Caco-2 (cell line): Measurements from ENCODE around the gene OR51Q1. TPM values are rescaled to one million over a fixed set of nuclear protein-coding genes. Genes with fewer than 3 reads are reported as not detected.

Experiments
- BruUV-seq: library from RNA; stranded (reverse); fragments of 400-500 nt; replicated peaks from 2 replicates; lab custom pipeline; 2021; lab: Mats Ljungman, UMichigan
- CTCF ChIA-PET: fragments of 300-600 bp; sonication (Branson Sonifier 250); formaldehyde crosslinking; loops from one replicate; lab custom pipeline; 2022; ENCODE audit warnings: antibody characterized with exemption; lab: Charles Lee
- POLR2A ChIA-PET: fragments of 300-600 bp; sonication (Branson Sonifier 250); formaldehyde crosslinking; loops from one replicate; lab custom pipeline; 2022; ENCODE audit warnings: antibody characterized with exemption; lab: Charles Lee
- DNase-seq, 2 experiments: peaks; one replicate each; pipeline versions ENCODE4 v3.0.0 to v3.0.0-alpha.2; 2020 to 2022
- H3K27me3 ChIP-seq: replicated peaks from 2 replicates; pipeline ENCODE4 v1.6.0; 2011; ENCODE audit warnings: low read length; ENCODE audit not compliant: control insufficient read depth, insufficient read depth
- H3K36me3 ChIP-seq: 2 replicates; pipeline ENCODE4 v1.5.1; 2011; ENCODE audit warnings: low read length; ENCODE audit not compliant: control insufficient read depth, insufficient read depth
- H3K4me1 ChIP-seq: fragments of 250-450 bp; sonication (Bioruptor Pico); 2 replicates; pipeline ENCODE4 v1.5.1; 2020; ENCODE audit warnings: mild to moderate bottlenecking
- H3K4me3 ChIP-seq: 2 replicates; pipeline ENCODE4 v1.5.1; 2011; ENCODE audit warnings: low read depth, mild to moderate bottlenecking, control low read depth, low read length
- H3K9me3 ChIP-seq: fragments of 250-450 bp; sonication (Bioruptor Pico); 2 replicates; pipeline ENCODE4 v1.5.1; 2020; ENCODE audit warnings: mild to moderate bottlenecking, moderate library complexity
- H3K27ac Mint-ChIP-seq: one replicate; pipeline ENCODE4 v1.8.0; 2022; ENCODE audit warnings: mixed read lengths; ENCODE audit not compliant: unreplicated experiment
- H3K27me3 Mint-ChIP-seq: one replicate; pipeline ENCODE4 v1.8.0; 2022; ENCODE audit warnings: mixed read lengths; ENCODE audit not compliant: insufficient read depth, unreplicated experiment
- H3K36me3 Mint-ChIP-seq: one replicate; pipeline ENCODE4 v1.8.0; 2022; ENCODE audit warnings: mild to moderate bottlenecking, mixed read lengths; ENCODE audit not compliant: insufficient read depth, unreplicated experiment
- H3K4me1 Mint-ChIP-seq: one replicate; pipeline ENCODE4 v1.8.0; 2022; ENCODE audit warnings: low read depth, mixed read lengths; ENCODE audit not compliant: unreplicated experiment
- H3K4me3 Mint-ChIP-seq: one replicate; pipeline ENCODE4 v1.8.0; 2022; ENCODE audit warnings: mild to moderate bottlenecking, moderate library complexity, mixed read lengths; ENCODE audit not compliant: unreplicated experiment
- H3K9me3 Mint-ChIP-seq: one replicate; pipeline ENCODE4 v1.8.0; 2022; ENCODE audit warnings: mixed read lengths; ENCODE audit not compliant: unreplicated experiment
- intact Hi-C: fragments of 100-400 bp; cut with micrococcal nuclease; formaldehyde crosslinking; loops from one replicate; pipeline ENCODE4 v1.10.0; 2022; ENCODE audit not compliant: unreplicated experiment
- total RNA-seq: library from RNA; stranded (reverse); gene quantifications from 2 replicates; pipeline ENCODE4 v1.2.3, GENCODE V29; 2022
- TF ChIP-seq, protein P1 (sequence below), 2 experiments: fragments of 200-600 bp in 1 of 2; IDR thresholded peaks; 1 replicate in 1 of 2; 2 replicates in 1 of 2; pipeline versions ENCODE4 v1.5.1 to v1.8.0; 2011 to 2022; ENCODE audit warnings: antibody characterized with exemption in 1 of 2, control low read depth in 1 of 2, inconsistent platforms in 1 of 2, low read depth in 1 of 2, low read length in 1 of 2, mild to moderate bottlenecking in 1 of 2, moderate library complexity in 1 of 2; ENCODE audit not compliant: insufficient read depth in 1 of 2, severe bottlenecking in 1 of 2, unreplicated experiment in 1 of 2

OR51Q1 gene
- total RNA-seq, 1 experiment from 2014 or later = not detected

DNA sequence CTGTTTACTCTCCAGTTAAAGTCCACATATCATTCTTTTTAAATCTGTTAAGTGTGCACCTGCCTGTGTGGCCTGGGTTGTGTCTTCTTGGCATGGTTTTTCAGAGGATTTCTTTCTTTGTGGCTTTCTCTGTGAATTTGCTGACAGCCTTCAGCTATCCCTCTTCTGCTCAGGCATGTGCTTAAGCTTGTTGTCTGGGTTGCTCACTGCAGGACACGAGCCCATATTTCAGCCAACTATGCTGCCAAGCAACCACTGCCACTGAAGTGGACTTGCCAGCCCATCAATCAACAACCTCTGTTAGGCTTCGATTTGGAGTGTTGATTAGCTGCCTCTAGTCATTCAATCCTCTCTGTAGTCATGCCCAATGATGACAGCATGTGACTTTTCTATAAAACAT is 45.6 kb downstream of the OR51Q1 start:
- Mint-ChIP-seq H3K27me3 (peaks cover 14% of the 10 kb centered on the region), H3K27ac (no peak overlapping the region), H3K36me3 (no peaks in the 10 kb centered on the region), H3K4me3 (no peak overlapping the region), H3K9me3 (no peaks in the 10 kb centered on the region), H3K4me1 (no peaks in the 10 kb centered on the region)
- Histone ChIP-seq H3K4me3 (no peak overlapping the region), H3K36me3 (no peaks in the 10 kb centered on the region), H3K27me3 (no peaks in the 10 kb centered on the region), H3K9me3 (no peaks in the 10 kb centered on the region), H3K4me1 (no peaks in the 10 kb centered on the region)
- ChIA-PET CTCF (no interaction called here), POLR2A (no interaction called here)
- no peak for DNase-seq
- intact Hi-C loops = no loop called here
- TF ChIP-seq, protein P1, sequence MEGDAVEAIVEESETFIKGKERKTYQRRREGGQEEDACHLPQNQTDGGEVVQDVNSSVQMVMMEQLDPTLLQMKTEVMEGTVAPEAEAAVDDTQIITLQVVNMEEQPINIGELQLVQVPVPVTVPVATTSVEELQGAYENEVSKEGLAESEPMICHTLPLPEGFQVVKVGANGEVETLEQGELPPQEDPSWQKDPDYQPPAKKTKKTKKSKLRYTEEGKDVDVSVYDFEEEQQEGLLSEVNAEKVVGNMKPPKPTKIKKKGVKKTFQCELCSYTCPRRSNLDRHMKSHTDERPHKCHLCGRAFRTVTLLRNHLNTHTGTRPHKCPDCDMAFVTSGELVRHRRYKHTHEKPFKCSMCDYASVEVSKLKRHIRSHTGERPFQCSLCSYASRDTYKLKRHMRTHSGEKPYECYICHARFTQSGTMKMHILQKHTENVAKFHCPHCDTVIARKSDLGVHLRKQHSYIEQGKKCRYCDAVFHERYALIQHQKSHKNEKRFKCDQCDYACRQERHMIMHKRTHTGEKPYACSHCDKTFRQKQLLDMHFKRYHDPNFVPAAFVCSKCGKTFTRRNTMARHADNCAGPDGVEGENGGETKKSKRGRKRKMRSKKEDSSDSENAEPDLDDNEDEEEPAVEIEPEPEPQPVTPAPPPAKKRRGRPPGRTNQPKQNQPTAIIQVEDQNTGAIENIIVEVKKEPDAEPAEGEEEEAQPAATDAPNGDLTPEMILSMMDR (IDR thresholded peaks at IDR 0.05; ENCODE audit: insufficient read depth in 1 of 2, low read depth in 1 of 2, low read length in 1 of 2, severe bottlenecking in 1 of 2, unreplicated experiment in 1 of 2) = no peak
- no TSS peak for BruUV-seq

Other genes starting within 250 kb of the OR51Q1 start
- gene OR51V1, start 221.4 kb upstream of the OR51Q1 start, total RNA-seq = not detected in 2 replicates
- not detected in 2 replicates for gene HBB, start 195.0 kb upstream of the OR51Q1 start, total RNA-seq
- not detected in 2 replicates for gene HBD, start 187.6 kb upstream of the OR51Q1 start, total RNA-seq
- not detected in 2 replicates for gene HBG1, start 172.3 kb upstream of the OR51Q1 start, total RNA-seq
- not detected in 2 replicates for gene HBG2, start 167.3 kb upstream of the OR51Q1 start, total RNA-seq
- not detected in 2 replicates for gene HBE1, start 152.2 kb upstream of the OR51Q1 start, total RNA-seq
- not detected in 2 replicates for gene OR51B4, start 120.2 kb upstream of the OR51Q1 start, total RNA-seq
- gene OR51B2, start 97.8 kb upstream of the OR51Q1 start, total RNA-seq = not detected in 2 replicates
- not detected in 2 replicates for gene OR51B5, start 78.6 kb upstream of the OR51Q1 start, total RNA-seq
- not detected in 2 replicates for gene OR51B6, start 70.6 kb upstream of the OR51Q1 start, total RNA-seq
- not detected in 2 replicates for gene OR51M1, start 38.3 kb upstream of the OR51Q1 start, total RNA-seq
- gene OR51I1, start 19.4 kb downstream of the OR51Q1 start, total RNA-seq = not detected in 2 replicates
- gene OR51I2, start 27.2 kb downstream of the OR51Q1 start, total RNA-seq = not detected in 2 replicates
- not detected in 2 replicates for gene OR52D1, start 66.6 kb downstream of the OR51Q1 start, total RNA-seq
- gene UBQLN3, start 87.8 kb downstream of the OR51Q1 start, total RNA-seq = not detected in 2 replicates
- not detected in 2 replicates for gene UBQLNL, start 94.6 kb downstream of the OR51Q1 start, total RNA-seq
- not detected in 2 replicates for gene OR52H1, start 126.4 kb downstream of the OR51Q1 start, total RNA-seq
- gene OR52B6, start 158.8 kb downstream of the OR51Q1 start, total RNA-seq = not detected in 2 replicates
- 0.43 and 0.53 TPM in 2 replicates for gene TRIM6, start 174.5 kb downstream of the OR51Q1 start, total RNA-seq
- gene TRIM34, start 202.9 kb downstream of the OR51Q1 start, total RNA-seq = 4.3 and 4.7 TPM in 2 replicates